ENCODE data around the gene RAP1GAP2.

RAP1GAP2 gene

DNA sequence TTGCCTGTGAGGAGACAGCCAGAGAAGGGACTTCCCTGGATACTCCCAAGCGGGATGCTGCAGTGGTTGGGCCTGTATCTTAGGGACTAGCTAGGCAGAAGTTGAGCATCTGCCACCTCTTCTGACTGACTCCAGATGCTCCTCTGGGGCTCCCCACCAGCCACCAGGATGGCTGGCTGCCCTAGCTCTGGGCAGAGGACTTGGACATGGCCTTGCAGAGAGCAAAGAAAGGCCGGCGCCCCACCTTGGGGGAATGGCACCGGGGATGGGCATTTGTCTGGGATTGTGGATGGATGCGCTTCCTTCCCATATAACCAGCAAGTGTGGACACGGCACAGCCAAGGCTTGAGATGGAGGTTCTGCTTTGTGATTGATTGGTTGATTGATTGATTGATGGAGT is 198.2 kb downstream of the RAP1GAP2 start:
- TF ChIP-seq ZNF366 (tag by site-specific recombination; conservative IDR thresholded peaks at IDR 0.05): no peak
- CTCF ChIA-PET: interaction anchor here (0.9 to 1.1 kb wide), 2 partner anchors 14 to 166 kb away, joined by 3 to 4 read pairs; no protein-coding TSS in a partner anchor
- H3K4me3 ChIP-seq (ENCODE audit: low read depth, low read length): no peak overlapping the region
- H3K4me1 ChIP-seq (ENCODE audit: control insufficient read depth, insufficient read depth, low read length): no peaks in the 10 kb centered on the region
- peaks cover 3 to 66% of the 10 kb centered on the region in 2 experiments; a peak in 2 of 3 replicates for H3K36me3 ChIP-seq (ENCODE audit: control insufficient read depth in 2 of 2, insufficient read depth in 1 of 2, low read length in 2 of 2)
- no peak overlapping the region for H3K27ac ChIP-seq (ENCODE audit: extremely low read depth, low read depth, low read length)
- POLR2A ChIA-PET: interaction anchor here (0.6 to 1.1 kb wide), 2 partner anchors 38 to 680 kb away, joined by 4 to 5 read pairs; no protein-coding TSS in a partner anchor
- no peaks in the 10 kb centered on the region for H3K9me3 ChIP-seq (ENCODE audit: control insufficient read depth, insufficient read depth, low read depth, low read length)

GRCh38 chr17:2995377-2995776 is 199.1 kb downstream of the RAP1GAP2 start:
- POLR2A ChIA-PET: no interaction called here
- H3K36me3 ChIP-seq (ENCODE audit: control insufficient read depth in 2 of 2, insufficient read depth in 1 of 2, low read length in 2 of 2): peaks cover 3 to 67% of the 10 kb centered on the region in 2 experiments; a peak in 2 of 3 replicates

More at GRCh38 chr17:2995377-2995776, 199.1 kb downstream of the RAP1GAP2 start:
- no peak overlapping the region for H3K4me3 ChIP-seq (ENCODE audit: low read depth, low read length)
- no peak for TF ChIP-seq ZNF623 (tag by site-specific recombination; IDR thresholded peaks at IDR 0.05)
- no peak for TF ChIP-seq ZNF473 (tag by site-specific recombination; IDR thresholded peaks at IDR 0.05)
- TF ChIP-seq INSM2 (tag by site-specific recombination; IDR thresholded peaks at IDR 0.05): no peak
- TF ChIP-seq ZNF133 (tag by site-specific recombination; IDR thresholded peaks at IDR 0.05): no peak
- no peak for TF ChIP-seq TSHZ1 (tag by site-specific recombination; IDR thresholded peaks at IDR 0.05; ENCODE audit: borderline replicate concordance)
- no peak for TF ChIP-seq ZNF140 (tag by site-specific recombination; IDR thresholded peaks at IDR 0.05)
- TF ChIP-seq, protein P1, sequence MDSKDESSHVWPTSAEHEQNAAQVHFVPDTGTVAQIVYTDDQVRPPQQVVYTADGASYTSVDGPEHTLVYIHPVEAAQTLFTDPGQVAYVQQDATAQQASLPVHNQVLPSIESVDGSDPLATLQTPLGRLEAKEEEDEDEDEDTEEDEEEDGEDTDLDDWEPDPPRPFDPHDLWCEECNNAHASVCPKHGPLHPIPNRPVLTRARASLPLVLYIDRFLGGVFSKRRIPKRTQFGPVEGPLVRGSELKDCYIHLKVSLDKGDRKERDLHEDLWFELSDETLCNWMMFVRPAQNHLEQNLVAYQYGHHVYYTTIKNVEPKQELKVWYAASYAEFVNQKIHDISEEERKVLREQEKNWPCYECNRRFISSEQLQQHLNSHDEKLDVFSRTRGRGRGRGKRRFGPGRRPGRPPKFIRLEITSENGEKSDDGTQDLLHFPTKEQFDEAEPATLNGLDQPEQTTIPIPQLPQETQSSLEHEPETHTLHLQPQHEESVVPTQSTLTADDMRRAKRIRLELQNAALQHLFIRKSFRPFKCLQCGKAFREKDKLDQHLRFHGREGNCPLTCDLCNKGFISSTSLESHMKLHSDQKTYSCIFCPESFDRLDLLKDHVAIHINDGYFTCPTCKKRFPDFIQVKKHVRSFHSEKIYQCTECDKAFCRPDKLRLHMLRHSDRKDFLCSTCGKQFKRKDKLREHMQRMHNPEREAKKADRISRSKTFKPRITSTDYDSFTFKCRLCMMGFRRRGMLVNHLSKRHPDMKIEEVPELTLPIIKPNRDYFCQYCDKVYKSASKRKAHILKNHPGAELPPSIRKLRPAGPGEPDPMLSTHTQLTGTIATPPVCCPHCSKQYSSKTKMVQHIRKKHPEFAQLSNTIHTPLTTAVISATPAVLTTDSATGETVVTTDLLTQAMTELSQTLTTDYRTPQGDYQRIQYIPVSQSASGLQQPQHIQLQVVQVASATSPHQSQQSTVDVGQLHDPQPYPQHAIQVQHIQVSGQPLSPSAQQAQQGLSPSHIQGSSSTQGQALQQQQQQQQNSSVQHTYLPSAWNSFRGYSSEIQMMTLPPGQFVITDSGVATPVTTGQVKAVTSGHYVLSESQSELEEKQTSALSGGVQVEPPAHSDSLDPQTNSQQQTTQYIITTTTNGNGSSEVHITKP (tag by site-specific recombination; IDR thresholded peaks at IDR 0.05): no peak
- no peak for TF ChIP-seq YY2 (tag by site-specific recombination; IDR thresholded peaks at IDR 0.05)
- no peaks in the 10 kb centered on the region for H3K9me3 ChIP-seq (ENCODE audit: control insufficient read depth, insufficient read depth, low read depth, low read length)
- H3K27ac ChIP-seq (ENCODE audit: extremely low read depth, low read depth, low read length): no peak overlapping the region
- H3K4me1 ChIP-seq (ENCODE audit: control insufficient read depth, insufficient read depth, low read length): no peaks in the 10 kb centered on the region
- CTCF ChIA-PET: no interaction called here
